H1 (cell line): ENCODE measurements around the gene PDK2. TPM values are rescaled to one million over a fixed set of nuclear protein-coding genes. Genes with fewer than 3 reads are reported as not detected.

Experiments
- EP300 ChIP-seq, 2 experiments: IDR thresholded peaks; 1 replicate in 1 of 2; 2 replicates in 1 of 2; pipeline ENCODE4 v1.6.1; 2011 to 2012; ENCODE audit warnings: low read depth in 2 of 2, low read length in 2 of 2, mild to moderate bottlenecking in 2 of 2, borderline replicate concordance in 1 of 2, inconsistent platforms in 1 of 2, moderate library complexity in 1 of 2
- EZH2 ChIP-seq: fragments of 200-600 bp; sonication (generic); IDR thresholded peaks from 2 replicates; pipeline ENCODE4 v1.7.1; 2012; ENCODE audit warnings: low read depth, mild to moderate bottlenecking, moderate library complexity, low read length, inconsistent platforms; ENCODE audit not compliant: severe bottlenecking
- polyA plus RNA-seq, 7 experiments: library from polyadenylated mRNA; depleted of rRNA in 3 of 7; stranded (reverse) in 5 of 7; unstranded in 2 of 7; fragments of >200 nt in 5 of 7; fragments of 200-250 nt in 2 of 7; gene quantifications; 1 replicate in 5 of 7; 2 replicates in 1 of 7; 4 replicates in 1 of 7; pipeline versions ENCODE4 v1.2.1 to v1.2.3, GENCODE V29; 2011 to 2013; ENCODE audit warnings: missing spikeins in 2 of 7, mixed read lengths in 2 of 7
- total RNA-seq: library from RNA; stranded (reverse); fragmentation: NEBNext Ultra II Directional; extraction: Animal tissue kit (Norgen Biotek cat#: 25700); gene quantifications from 2 replicates; pipeline ENCODE4 v1.2.1, GENCODE V29; 2021
- TF ChIP-seq, protein P1 (sequence below), 3 experiments: IDR thresholded peaks; 1 replicate in 2 of 3; 2 replicates in 1 of 3; pipeline versions ENCODE4 v1.5.1 to v1.6.1; 2011; ENCODE audit warnings: low read length in 3 of 3, mild to moderate bottlenecking in 3 of 3, inconsistent platforms in 2 of 3, low read depth in 1 of 3, moderate library complexity in 1 of 3; ENCODE audit not compliant: insufficient read depth in 1 of 3; ENCODE audit errors: control extremely low read depth in 1 of 3

PDK2 gene
- total and polyA plus RNA-seq, 2 of the 8 experiments (the other 6 are each of a cell fraction or from before 2014, with no cell fraction given): 18.3 to 121 TPM

DNA sequence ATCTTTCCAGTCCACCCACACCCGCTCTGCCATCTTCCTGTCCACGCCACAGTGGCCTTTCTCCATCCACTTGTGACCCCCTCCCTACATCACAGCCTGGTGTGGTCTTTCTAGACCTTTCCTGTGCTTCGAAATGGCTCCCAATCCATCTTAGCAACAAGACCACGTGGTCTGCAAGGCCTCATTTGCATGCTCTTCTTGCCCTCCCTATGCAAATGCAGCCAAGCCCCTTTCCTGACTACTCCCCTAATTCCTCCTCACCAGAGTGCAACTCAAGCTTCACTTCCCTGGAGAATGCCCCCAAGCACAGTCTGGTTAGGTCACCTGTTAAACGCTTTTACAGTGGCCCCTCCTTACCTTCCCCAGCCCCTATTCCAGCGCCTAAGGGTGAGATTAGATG, 49.2 kb downstream of the PDK2 start (continued):
- TF ChIP-seq, protein P1, sequence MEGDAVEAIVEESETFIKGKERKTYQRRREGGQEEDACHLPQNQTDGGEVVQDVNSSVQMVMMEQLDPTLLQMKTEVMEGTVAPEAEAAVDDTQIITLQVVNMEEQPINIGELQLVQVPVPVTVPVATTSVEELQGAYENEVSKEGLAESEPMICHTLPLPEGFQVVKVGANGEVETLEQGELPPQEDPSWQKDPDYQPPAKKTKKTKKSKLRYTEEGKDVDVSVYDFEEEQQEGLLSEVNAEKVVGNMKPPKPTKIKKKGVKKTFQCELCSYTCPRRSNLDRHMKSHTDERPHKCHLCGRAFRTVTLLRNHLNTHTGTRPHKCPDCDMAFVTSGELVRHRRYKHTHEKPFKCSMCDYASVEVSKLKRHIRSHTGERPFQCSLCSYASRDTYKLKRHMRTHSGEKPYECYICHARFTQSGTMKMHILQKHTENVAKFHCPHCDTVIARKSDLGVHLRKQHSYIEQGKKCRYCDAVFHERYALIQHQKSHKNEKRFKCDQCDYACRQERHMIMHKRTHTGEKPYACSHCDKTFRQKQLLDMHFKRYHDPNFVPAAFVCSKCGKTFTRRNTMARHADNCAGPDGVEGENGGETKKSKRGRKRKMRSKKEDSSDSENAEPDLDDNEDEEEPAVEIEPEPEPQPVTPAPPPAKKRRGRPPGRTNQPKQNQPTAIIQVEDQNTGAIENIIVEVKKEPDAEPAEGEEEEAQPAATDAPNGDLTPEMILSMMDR (IDR thresholded peaks at IDR 0.05; ENCODE audit: control extremely low read depth in 1 of 3, insufficient read depth in 1 of 3, low read depth in 1 of 3, low read length in 3 of 3): no peak
- TF ChIP-seq EZH2: no peak
- no peak for TF ChIP-seq EP300 (IDR thresholded peaks at IDR 0.05; ENCODE audit: borderline replicate concordance in 1 of 2, low read depth in 2 of 2, low read length in 2 of 2)
